ENCODE results near the gene PKP4. TPM values are rescaled to one million over a fixed set of nuclear protein-coding genes. Genes with fewer than 3 reads are reported as not detected.

Gene PKP4
- total RNA-seq, 1 experiment from 2014 or later: 67.7 TPM

DNA sequence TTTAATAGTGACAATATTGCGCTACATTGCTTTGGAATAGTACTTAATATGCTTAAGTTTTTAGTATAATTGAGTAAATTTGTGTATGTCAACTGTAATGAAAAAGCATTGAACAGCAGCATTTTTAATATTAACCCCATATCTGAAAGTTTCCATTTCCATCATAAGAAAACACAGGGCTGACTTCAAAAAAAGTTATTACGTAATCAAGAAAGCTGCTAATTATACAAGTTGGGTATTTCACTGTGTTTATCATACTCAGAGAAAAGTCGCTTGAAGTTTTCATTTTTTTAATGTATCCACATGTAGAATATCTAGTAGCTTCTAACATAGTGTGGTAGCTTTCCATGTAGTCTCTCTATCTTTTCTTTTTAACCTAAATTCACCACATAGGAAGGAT, 146.5 kb downstream of the PKP4 start:
- Histone ChIP-seq H3K9me3 (ENCODE audit: low read depth, low read length, poor library complexity, severe bottlenecking) (no peaks in the 10 kb centered on the region), H3K27me3 (replicated peaks; ENCODE audit: insufficient read depth, low read depth, low read length, poor library complexity) (no peaks in the 10 kb centered on the region), H3K36me3 (ENCODE audit: insufficient read depth, low read length, poor library complexity, severe bottlenecking) (no peaks in the 10 kb centered on the region), H3K4me1 (ENCODE audit: insufficient read depth, low read length, poor library complexity, severe bottlenecking) (peaks cover 5% of the 10 kb centered on the region), H3K27ac (ENCODE audit: low read depth, low read length, poor library complexity, severe bottlenecking) (no peak overlapping the region), H3K4me3 (ENCODE audit: low read depth, low read length, poor library complexity, severe bottlenecking) (no peak overlapping the region)
- DNase-seq (ENCODE audit: low spot score): no peak
- BruUV-seq (replicated peaks): no TSS peak
- CTCF ChIA-PET: no interaction called here
- POLR2A ChIA-PET (ENCODE audit: low non-redundant PET): no interaction called here
- intact Hi-C loops (cut with micrococcal nuclease; ENCODE audit: unreplicated experiment): no loop called here
- TF ChIP-seq, protein P1, sequence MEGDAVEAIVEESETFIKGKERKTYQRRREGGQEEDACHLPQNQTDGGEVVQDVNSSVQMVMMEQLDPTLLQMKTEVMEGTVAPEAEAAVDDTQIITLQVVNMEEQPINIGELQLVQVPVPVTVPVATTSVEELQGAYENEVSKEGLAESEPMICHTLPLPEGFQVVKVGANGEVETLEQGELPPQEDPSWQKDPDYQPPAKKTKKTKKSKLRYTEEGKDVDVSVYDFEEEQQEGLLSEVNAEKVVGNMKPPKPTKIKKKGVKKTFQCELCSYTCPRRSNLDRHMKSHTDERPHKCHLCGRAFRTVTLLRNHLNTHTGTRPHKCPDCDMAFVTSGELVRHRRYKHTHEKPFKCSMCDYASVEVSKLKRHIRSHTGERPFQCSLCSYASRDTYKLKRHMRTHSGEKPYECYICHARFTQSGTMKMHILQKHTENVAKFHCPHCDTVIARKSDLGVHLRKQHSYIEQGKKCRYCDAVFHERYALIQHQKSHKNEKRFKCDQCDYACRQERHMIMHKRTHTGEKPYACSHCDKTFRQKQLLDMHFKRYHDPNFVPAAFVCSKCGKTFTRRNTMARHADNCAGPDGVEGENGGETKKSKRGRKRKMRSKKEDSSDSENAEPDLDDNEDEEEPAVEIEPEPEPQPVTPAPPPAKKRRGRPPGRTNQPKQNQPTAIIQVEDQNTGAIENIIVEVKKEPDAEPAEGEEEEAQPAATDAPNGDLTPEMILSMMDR (conservative IDR thresholded peaks at IDR 0.05; ENCODE audit: low read depth, low read length): no peak
- no peak for TF ChIP-seq EZH2 (IDR thresholded peaks at IDR 0.05; ENCODE audit: borderline replicate concordance, low read depth, low read length, poor library complexity, severe bottlenecking)

DNA sequence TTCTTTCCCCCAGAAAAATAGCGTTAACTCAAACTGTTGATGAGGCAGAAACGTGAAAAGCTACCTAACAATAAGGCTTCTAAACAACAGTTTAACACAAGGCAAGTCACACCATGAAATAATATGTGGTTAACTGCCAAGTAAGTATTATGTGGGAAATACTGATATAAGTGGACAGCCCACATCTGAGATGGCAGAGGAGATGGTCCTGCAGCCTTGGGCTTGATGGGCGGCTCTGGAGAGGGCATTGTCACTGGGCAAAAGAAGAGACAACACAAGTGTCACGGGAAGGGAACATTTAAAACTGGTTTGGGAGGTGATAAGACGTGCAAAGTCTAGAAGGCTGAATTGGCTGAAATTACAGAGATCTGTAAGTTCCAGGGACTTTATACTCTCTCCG, 147.2 kb downstream of the PKP4 start:
- DNase-seq (ENCODE audit: low spot score): no peak
- Histone ChIP-seq H3K36me3 (ENCODE audit: insufficient read depth, low read length, poor library complexity, severe bottlenecking) (no peaks in the 10 kb centered on the region), H3K4me1 (ENCODE audit: insufficient read depth, low read length, poor library complexity, severe bottlenecking) (peaks cover 5% of the 10 kb centered on the region), H3K27me3 (replicated peaks; ENCODE audit: insufficient read depth, low read depth, low read length, poor library complexity) (no peaks in the 10 kb centered on the region), H3K27ac (ENCODE audit: low read depth, low read length, poor library complexity, severe bottlenecking) (no peak overlapping the region), H3K9me3 (ENCODE audit: low read depth, low read length, poor library complexity, severe bottlenecking) (no peaks in the 10 kb centered on the region), H3K4me3 (ENCODE audit: low read depth, low read length, poor library complexity, severe bottlenecking) (no peak overlapping the region)
- ChIA-PET CTCF (no interaction called here), POLR2A (ENCODE audit: low non-redundant PET) (no interaction called here)
- intact Hi-C loops (cut with micrococcal nuclease; ENCODE audit: unreplicated experiment): no loop called here
- no peak for TF ChIP-seq EZH2 (IDR thresholded peaks at IDR 0.05; ENCODE audit: borderline replicate concordance, low read depth, low read length, poor library complexity, severe bottlenecking)
- TF ChIP-seq, protein P1 (conservative IDR thresholded peaks at IDR 0.05; ENCODE audit: low read depth, low read length): no peak
- BruUV-seq (replicated peaks): no TSS peak

DNA sequence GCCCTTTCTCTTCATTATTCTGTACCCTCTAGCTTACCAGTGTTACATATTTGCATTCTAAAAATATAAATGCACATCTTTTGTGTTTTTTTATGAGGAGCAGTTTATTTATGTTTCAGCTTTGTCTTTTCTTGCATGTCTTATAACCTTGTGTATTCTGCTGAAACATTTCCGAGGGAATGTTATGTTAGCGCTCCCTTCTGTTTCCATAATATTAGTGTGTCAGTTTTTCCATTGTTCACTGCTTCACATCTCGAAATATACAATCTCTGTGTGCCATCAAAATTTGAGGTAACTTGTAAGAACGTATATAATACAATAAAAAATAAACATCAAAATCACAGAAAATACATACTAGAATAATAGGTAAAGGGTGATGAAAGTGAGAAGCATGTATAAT, 153.3 kb downstream of the PKP4 start:
- BruUV-seq (replicated peaks): no TSS peak
- no peak for DNase-seq (ENCODE audit: low spot score)
- Histone ChIP-seq H3K4me3 (ENCODE audit: low read depth, low read length, poor library complexity, severe bottlenecking) (no peak overlapping the region), H3K36me3 (ENCODE audit: insufficient read depth, low read length, poor library complexity, severe bottlenecking) (no peaks in the 10 kb centered on the region), H3K9me3 (ENCODE audit: low read depth, low read length, poor library complexity, severe bottlenecking) (no peaks in the 10 kb centered on the region), H3K27ac (ENCODE audit: low read depth, low read length, poor library complexity, severe bottlenecking) (no peak overlapping the region), H3K4me1 (ENCODE audit: insufficient read depth, low read length, poor library complexity, severe bottlenecking) (no peaks in the 10 kb centered on the region), H3K27me3 (replicated peaks; ENCODE audit: insufficient read depth, low read depth, low read length, poor library complexity) (no peaks in the 10 kb centered on the region)
- intact Hi-C loops (cut with micrococcal nuclease; ENCODE audit: unreplicated experiment): no loop called here
- ChIA-PET POLR2A (ENCODE audit: low non-redundant PET) (no interaction called here), CTCF (no interaction called here)
- no peak for TF ChIP-seq EZH2 (IDR thresholded peaks at IDR 0.05; ENCODE audit: borderline replicate concordance, low read depth, low read length, poor library complexity, severe bottlenecking)
- TF ChIP-seq, protein P1 (conservative IDR thresholded peaks at IDR 0.05; ENCODE audit: low read depth, low read length): no peak

Data from A673 (cell line).